Activated naive CD4-positive, alpha-beta T cell treated with anti-CD3 and anti-CD28 coated beads, Interleukin-2, amount 50 U/mL, for 24 hours (primary cell): ENCODE results near the gene HMG20B.

Experiments used
- H3K27ac Mint-ChIP-seq: one replicate; pipeline ENCODE4 v1.8.0; 2021; ENCODE audit warnings: mild to moderate bottlenecking, mixed read lengths
- H3K27me3 Mint-ChIP-seq: one replicate; pipeline ENCODE4 v1.8.0; 2021; ENCODE audit warnings: mixed read lengths
- H3K36me3 Mint-ChIP-seq: one replicate; pipeline ENCODE4 v1.8.0; 2021; ENCODE audit warnings: mixed read lengths
- H3K4me1 Mint-ChIP-seq: one replicate; pipeline ENCODE4 v1.8.0; 2021; ENCODE audit warnings: mixed read lengths
- H3K4me3 Mint-ChIP-seq: one replicate; pipeline ENCODE4 v1.8.0; 2021; ENCODE audit warnings: mild to moderate bottlenecking, mixed read lengths
- H3K9me3 Mint-ChIP-seq: one replicate; pipeline ENCODE4 v1.8.0; 2021; ENCODE audit warnings: mixed read lengths

Gene HMG20B

DNA sequence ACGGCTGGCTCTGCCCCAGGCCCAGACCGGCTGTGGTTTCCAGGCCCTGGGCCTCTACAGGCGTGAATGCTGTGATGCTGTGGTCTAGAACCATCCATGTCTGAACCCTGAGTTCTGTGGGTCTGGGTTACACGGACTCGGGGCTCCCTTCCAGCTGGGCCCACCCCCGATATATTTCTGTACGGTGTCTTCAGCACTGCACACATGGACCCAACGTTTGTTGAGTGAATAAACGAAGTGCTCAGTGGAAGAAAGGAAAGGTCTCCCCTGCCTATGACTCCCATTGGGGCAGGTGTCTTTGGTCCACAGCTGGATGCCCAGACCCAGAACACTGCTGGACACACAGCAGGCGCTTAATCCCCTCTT lies 27.1 kb upstream of the HMG20B start:
- H3K27me3 Mint-ChIP-seq, result no peaks in the 10 kb centered on the region
- H3K27ac Mint-ChIP-seq, result no peak overlapping the region
- no peaks in the 10 kb centered on the region for H3K9me3 Mint-ChIP-seq
- no peak overlapping the region for H3K4me3 Mint-ChIP-seq
- H3K36me3 Mint-ChIP-seq, result peaks cover 4% of the 10 kb centered on the region
- H3K4me1 Mint-ChIP-seq, result peaks cover 11% of the 10 kb centered on the region

DNA sequence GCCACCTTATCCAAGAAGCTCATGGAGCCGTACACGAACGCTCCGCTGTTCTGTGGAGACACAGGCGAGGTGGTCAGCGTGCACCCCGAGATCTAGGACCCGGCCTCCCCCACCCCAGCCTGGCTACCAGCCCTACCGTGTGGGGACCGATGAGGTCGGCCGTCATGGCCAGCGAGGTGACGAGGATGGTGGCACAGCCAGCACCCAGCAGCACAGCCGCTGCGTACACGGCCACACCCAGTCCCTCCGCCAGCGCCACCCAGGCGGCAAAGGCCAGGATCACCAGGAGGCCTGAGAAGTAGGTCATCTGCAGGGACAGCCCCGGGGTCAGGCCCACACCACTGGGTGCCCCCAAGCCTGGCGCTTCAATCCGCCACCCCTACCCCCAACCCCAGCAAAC lies 26.6 kb upstream of the HMG20B start:
- Mint-ChIP-seq H3K27me3 (no peaks in the 10 kb centered on the region), H3K27ac (no peak overlapping the region), H3K36me3 (peaks cover 4% of the 10 kb centered on the region), H3K9me3 (no peaks in the 10 kb centered on the region), H3K4me3 (no peak overlapping the region), H3K4me1 (peaks cover 11% of the 10 kb centered on the region)

DNA sequence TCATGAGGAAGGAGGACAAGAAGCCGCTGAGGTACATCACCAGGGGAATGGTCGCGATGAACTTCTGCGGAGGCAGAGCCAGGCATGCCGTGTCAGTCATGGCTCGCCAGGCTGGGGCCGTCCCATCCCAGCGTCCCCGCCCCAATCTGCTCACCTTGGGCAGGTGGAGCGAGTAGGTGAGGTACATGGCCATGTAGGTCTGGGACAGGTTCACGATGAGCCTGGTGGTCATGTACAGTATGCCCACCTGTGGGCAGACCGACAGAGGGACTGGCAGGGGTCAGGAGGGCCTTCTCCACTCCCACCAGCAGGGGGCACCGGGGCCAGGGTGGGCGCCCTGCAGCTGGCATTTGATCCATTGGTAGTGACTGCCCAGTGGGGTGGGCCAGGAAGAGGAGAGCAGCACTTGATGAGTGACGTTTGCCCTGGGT lies 25.4 kb upstream of the HMG20B start:
- Mint-ChIP-seq H3K27ac (peak overlapping the region; percentile 46), H3K9me3 (no peaks in the 10 kb centered on the region), H3K27me3 (no peaks in the 10 kb centered on the region), H3K4me1 (peaks cover 17% of the 10 kb centered on the region), H3K36me3 (peaks cover 4% of the 10 kb centered on the region), H3K4me3 (no peak overlapping the region)

DNA sequence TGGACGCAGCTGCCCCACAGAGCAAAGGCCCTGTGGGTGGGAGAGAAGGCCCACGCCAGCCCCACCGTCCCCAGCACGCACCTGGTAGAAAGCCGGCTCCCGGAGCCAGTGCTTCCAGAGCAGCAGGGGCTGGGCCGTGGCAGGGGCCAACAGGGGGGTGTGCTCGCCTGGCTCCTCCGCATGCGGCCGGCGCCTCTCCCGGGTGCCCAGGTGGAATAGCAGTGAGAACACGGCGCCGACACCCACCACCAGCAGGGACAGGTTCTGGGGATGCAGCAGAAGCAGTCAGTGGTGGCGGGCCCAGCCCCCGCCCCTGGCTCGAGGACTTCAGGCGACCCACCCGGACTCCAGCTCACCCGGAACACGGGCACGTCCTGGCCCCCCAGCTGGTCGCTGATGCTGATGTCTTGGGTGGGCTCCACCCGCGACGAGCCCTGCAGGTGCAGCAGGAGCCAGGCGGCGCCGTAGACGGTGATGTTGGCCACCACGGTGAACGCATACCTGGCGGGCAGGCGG lies 24.9 kb upstream of the HMG20B start:
- Mint-ChIP-seq H3K36me3 (peaks cover 4% of the 10 kb centered on the region), H3K4me3 (no peak overlapping the region), H3K9me3 (no peaks in the 10 kb centered on the region), H3K27ac (no peak overlapping the region), H3K27me3 (no peaks in the 10 kb centered on the region), H3K4me1 (peaks cover 18% of the 10 kb centered on the region)

DNA sequence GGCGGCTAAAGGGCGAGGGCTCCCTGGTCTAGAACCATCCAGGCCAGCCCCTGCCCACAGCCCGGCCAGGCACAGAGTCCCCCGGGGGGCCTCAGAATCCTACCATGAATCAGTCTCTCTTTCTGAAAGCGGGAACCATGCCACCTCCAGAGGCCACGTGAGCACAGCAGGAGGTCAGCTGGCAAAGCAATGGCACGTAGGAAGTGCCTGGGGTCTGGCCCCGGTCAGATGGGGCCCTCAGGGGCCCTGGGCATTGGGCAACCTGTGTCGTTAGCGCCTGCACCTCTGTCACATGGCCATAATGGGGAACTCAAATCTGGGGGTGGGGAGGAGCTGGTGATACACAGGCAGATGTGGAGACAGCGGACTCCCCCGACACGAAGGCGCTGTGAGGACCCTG lies 24.1 kb upstream of the HMG20B start:
- Mint-ChIP-seq H3K4me3 (no peak overlapping the region), H3K9me3 (no peaks in the 10 kb centered on the region), H3K27ac (no peak overlapping the region), H3K27me3 (no peaks in the 10 kb centered on the region), H3K4me1 (peaks cover 22% of the 10 kb centered on the region), H3K36me3 (peaks cover 4% of the 10 kb centered on the region)

DNA sequence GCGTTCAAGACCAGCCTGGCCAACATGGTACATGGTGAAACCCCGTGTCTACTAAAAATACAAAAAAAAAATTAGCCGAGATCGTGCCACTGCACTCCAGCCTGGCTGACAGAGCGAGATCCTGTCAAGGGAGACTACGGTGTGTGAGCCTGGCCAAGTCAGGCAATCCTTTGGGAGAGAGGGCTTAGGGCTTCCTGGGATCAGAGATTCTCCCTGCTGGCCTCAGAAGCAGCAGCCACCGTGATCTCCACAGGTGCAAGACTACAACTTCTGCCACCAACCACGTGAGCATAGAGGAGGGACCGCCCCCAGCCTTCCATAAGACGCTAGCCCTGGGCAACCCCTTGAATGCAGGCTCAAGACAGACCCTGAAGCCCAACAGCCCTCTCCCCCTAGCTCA lies 22.9 kb upstream of the HMG20B start:
- Mint-ChIP-seq H3K27me3 (no peaks in the 10 kb centered on the region), H3K9me3 (no peaks in the 10 kb centered on the region), H3K27ac (no peak overlapping the region), H3K4me1 (peaks cover 28% of the 10 kb centered on the region), H3K4me3 (no peak overlapping the region), H3K36me3 (peaks cover 4% of the 10 kb centered on the region)

DNA sequence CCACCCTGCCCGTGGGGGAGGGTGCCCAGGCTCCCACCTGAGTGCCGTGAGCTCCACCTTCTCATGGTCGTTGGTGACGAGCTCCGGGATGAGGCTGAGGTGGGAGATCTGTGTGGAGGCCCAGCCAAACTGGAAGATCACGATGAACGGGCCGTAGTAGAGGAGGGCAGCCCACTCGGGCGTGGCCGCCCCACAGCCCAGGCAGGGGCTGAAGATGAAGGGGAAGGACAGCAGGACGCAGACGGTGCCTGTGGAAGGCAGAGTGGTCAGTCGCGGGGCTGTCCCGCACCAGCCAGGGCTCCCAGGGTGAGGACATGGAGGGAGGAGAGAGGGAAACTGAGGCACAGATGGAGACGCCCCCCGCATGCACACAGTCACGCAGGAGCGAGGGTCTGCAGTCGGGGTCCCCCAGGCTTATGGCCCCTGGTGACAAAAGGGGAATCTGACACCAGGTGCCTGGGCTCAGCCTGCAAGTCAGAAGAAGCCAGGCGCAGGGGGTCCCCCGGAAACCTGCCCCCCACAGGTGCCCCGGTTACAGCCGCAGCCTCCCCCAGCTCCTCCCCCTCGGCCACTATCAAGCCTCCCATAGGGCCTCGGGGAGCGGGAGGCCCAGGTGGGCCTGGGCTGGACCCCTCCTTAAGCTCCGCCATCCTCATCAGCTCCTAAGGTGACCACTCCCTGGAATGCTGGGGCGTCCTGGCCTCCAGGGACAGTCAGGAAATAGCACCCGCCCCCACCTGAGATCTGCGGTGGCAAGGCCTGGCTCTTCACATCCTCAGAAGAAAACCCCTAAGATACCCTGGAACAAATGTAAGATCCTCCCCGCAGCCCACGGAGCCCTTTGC lies 21.6 kb upstream of the HMG20B start:
- H3K9me3 Mint-ChIP-seq, result no peaks in the 10 kb centered on the region
- peaks cover 29% of the 10 kb centered on the region for H3K4me1 Mint-ChIP-seq
- H3K4me3 Mint-ChIP-seq, result no peak overlapping the region
- H3K36me3 Mint-ChIP-seq, result no peaks in the 10 kb centered on the region
- peak overlapping the region; percentile 85 for H3K27ac Mint-ChIP-seq
- no peaks in the 10 kb centered on the region for H3K27me3 Mint-ChIP-seq

DNA sequence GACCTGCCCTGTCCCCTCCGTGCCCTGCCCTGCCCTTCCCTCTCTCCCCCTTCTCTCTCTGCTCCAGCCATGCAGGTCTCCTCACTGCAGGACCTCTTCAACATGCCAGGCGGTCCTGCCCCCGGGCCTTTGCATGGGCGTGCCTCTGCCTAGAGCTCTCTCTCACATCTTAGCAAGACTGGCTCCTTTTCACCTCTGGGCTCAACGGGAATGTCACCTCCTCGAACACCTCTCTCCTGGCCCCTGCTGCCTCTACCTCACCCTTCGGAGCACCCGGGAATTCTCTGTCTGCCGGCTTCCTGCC lies 21.0 kb upstream of the HMG20B start:
- Mint-ChIP-seq H3K36me3 (no peaks in the 10 kb centered on the region), H3K4me1 (peaks cover 34% of the 10 kb centered on the region), H3K9me3 (no peaks in the 10 kb centered on the region), H3K4me3 (no peak overlapping the region), H3K27me3 (no peaks in the 10 kb centered on the region), H3K27ac (peak overlapping the region; percentile 51)

DNA sequence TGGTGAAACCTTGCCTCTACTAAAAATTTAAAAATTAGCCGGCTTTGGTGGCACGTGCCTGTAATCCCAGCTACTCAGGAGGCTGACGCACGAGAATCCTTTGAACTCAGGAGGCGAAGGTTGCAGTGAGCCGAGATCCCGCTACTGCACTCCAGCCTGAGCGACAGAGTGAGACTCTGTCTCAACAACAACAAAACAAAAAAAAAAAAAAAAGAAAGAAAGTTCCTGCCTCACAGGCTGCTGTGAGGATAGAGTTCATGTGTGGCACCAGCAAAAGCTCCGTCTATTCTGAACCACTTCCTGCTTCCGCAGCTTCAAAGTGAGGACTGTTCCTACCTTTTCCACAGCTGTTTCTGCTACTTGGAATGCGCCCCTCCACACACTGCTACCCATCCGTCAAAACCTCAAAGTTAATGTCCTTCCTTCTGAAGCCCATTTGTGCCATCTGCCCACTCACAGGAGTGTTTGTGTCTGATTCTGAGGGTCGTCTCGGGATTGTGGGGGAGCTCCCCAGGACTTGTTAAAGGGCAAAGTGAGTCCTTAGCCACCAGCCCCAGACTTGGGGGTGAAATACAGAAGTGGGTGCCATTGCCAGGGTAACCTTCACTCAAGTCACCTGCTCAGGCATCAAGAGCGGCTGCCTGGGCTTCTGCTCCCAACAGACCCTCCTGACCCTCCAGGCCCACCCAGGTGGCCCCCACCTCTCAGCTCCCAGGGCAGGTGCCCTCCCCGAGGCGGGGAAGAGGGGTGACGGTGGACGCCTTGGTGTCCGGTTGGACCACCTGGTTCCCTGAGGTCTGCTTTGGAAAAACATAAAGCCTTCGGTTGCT lies 18.3 kb upstream of the HMG20B start:
- Mint-ChIP-seq H3K27ac (peak overlapping the region; percentile 87), H3K4me3 (peak overlapping the region; percentile 97), H3K9me3 (no peaks in the 10 kb centered on the region), H3K4me1 (peaks cover 41% of the 10 kb centered on the region), H3K36me3 (no peaks in the 10 kb centered on the region), H3K27me3 (no peaks in the 10 kb centered on the region)

DNA sequence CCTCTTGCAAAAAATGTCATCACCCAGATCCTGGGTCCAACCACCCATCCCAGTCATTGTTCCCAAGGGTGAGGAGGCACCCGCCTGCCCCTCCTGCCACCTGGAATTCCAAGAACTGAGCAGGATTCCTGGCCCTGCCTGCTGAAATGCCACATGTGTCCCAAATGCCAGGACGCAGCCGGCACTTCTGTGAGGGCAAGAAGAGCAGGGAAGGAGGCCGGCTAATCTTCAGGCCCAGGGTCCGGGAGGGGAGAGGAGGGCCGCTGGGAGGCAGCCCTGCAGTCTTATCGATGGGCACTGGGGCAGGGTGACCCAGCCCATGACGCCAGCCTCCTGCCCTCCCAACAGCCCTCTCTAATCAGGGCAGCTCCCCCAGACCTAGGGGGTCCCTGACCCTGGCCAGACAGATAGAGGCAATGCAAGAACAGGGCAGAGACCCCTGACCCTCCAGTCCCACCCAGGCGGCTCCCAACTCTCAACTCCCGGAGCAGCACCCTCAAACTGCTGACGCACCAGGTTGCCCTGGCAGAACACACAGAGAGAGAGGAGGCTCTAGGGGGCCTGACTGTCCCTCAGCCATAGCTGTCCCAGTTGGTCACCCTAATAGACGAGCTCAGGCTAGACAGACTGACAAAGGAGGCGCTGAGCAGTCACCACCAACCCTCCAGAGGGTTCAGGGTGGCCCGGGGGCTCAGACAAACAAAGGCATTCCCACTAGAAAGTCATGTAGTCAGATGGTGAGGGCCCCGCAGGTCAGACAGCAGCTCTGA lies 16.9 kb upstream of the HMG20B start:
- peaks cover 41% of the 10 kb centered on the region for H3K4me1 Mint-ChIP-seq
- H3K36me3 Mint-ChIP-seq, result no peaks in the 10 kb centered on the region
- H3K27me3 Mint-ChIP-seq, result no peaks in the 10 kb centered on the region
- H3K9me3 Mint-ChIP-seq, result no peaks in the 10 kb centered on the region
- peak overlapping the region; percentile 97 for H3K4me3 Mint-ChIP-seq
- peak overlapping the region; percentile 96 for H3K27ac Mint-ChIP-seq

DNA sequence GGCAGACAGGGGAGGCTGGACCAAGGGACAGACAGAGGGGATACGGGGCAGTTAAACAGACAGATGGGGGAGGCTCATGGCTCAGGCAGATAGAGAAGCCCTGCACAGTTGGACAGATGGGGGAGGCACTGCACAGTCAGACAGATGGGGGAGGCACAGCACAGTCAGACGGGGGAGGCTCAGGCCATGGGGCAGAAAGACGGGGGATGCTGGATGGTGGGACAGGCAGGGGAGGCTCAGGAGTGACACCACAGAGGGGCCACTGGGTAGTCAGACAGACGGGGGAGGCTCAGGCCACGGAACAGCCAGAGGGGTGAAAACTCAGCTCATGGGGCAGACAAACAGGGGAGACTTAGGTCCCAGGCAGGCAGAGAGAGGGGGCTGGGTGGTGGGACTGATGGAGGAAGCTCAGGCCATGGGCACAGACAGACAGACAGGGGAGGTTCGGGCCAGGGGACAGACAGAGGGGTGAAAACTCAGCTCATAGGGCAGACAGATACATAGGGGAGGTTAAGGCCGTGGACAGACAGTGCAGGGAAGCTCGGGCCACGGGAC lies 16.2 kb upstream of the HMG20B start:
- Mint-ChIP-seq H3K9me3 (no peaks in the 10 kb centered on the region), H3K36me3 (no peaks in the 10 kb centered on the region), H3K4me3 (peak overlapping the region; percentile 97), H3K27ac (peak overlapping the region; percentile 96), H3K4me1 (peaks cover 39% of the 10 kb centered on the region), H3K27me3 (no peaks in the 10 kb centered on the region)

DNA sequence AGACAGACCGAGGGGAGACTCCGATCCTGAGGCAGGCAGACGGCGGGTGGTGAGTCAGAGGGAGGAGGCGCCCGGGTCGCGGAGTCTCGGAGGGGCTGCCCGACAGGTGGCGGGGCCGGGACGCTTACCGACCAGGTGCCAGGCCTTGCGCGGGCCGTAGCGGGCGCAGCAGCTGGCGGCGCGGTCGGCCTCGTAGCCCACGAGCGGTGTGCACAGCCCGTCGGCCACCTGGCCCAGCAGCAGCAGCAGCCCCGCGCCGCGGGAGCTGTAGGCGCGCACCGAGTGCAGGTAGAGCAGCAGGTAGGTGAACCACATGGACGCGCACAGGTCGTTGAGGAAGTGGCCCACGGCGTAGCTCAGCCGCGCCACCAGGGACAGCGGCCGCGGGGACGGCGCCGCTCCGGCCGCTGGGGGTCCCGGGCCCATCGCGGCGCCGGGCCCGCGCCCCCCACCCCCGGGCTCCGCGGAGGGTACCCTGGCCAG lies 15.7 kb upstream of the HMG20B start:
- H3K9me3 Mint-ChIP-seq, result no peaks in the 10 kb centered on the region
- peak overlapping the region; percentile 96 for H3K27ac Mint-ChIP-seq
- no peaks in the 10 kb centered on the region for H3K36me3 Mint-ChIP-seq
- peak overlapping the region; percentile 97 for H3K4me3 Mint-ChIP-seq
- peaks cover 35% of the 10 kb centered on the region for H3K4me1 Mint-ChIP-seq
- no peaks in the 10 kb centered on the region for H3K27me3 Mint-ChIP-seq

DNA sequence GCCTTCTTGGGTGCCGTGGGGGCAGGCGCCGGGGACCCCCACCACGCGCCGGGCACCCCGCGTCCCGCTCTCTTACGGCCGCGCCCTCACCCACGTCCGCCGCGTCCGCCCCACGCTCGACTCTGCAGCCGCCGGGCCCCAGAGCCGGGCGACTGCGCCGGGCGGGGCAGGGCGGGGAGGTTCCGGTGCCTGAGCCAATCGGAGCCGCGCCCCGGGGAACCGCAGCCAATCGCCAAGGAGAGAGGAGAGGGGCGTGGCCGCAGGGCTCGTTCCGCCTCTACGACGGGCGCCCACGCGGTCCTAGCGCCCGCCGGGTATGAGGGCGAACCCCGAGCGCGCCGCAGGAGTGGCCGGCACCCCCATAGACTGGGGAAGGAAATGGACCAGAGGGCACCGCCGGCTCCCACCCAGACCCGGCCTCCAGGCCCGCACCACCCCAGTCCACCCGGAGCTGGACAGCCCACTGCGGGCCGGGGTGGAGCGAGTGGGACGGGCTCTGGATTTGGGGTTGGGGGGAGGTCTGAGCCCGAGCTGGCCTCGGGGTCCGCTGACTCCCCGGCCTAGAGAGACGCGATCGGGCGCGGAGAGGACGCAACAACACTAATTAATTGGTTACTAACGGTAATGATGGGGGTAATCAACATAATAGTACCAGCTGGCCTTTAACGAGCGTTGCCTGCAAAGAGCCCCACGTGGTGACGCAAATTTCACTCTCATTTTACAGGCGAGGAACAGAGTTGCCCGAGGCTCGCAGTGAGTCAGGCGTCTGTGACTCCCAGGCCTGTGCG lies 15.1 kb upstream of the HMG20B start, which contains the start of gene MFSD12:
MFSD12 (minus strand) TSS at position 126 of the 788 bp plus-strand sequence. CDS start 183 bp downstream, outside the sequence.
- Mint-ChIP-seq H3K4me1 (peaks cover 35% of the 10 kb centered on the region), H3K27ac (peak within 1 kb of the TSS; percentile 96), H3K4me3 (peak within 1 kb of the TSS; percentile 97), H3K27me3 (no peaks in the 10 kb centered on the region), H3K36me3 (no peaks in the 10 kb centered on the region), H3K9me3 (no peaks in the 10 kb centered on the region)

DNA sequence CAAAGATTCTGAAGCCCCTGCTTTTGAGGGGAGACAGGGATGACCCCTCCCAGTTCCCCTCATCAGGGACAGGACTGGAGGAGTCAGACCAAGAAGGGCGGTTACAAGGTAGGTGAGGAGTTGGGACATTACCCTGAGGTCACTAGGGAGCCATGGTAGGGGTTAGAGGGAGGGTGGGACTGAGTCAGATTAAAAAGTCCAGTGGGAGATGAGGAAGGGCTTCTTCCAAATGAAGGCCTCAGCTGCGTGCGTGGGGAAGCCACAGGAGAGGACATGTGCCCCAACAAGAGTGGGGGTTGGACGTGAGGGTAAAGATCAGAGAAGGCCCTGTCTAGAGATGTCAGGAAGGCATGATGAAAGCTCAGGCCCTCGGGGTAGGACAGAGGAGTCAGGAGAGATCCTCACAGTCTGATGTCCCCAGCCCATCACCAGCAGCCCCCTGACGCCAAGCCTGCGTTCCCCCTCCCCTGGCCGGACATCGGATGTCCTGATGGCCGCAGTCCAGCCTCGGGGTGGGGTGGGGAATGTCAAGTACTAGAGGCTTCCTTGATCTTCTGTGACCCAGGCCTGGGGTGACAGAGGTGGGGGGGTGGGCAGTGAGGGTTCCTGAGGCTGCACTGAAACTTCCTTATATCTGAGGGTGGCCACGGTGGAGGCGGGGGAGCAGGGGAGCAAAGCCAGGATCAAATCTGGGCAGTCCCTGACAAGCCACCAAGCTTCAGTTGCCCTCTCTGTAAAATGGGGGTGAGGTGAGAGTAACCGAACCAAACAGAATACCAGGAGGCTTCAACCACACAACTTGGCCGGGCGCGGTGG lies 8.8 kb upstream of the HMG20B start:
- H3K9me3 Mint-ChIP-seq, result no peaks in the 10 kb centered on the region
- no peaks in the 10 kb centered on the region for H3K27me3 Mint-ChIP-seq
- H3K4me1 Mint-ChIP-seq, result no peaks in the 10 kb centered on the region
- no peak overlapping the region for H3K4me3 Mint-ChIP-seq
- no peaks in the 10 kb centered on the region for H3K36me3 Mint-ChIP-seq
- no peak overlapping the region for H3K27ac Mint-ChIP-seq
